DMS153 treated with DMSO at 0.1 percent for 48 hours (cell line): Measurements from ENCODE around the gene ITPRIPL2.

Source experiments
- DNase-seq: peaks from one replicate; lab custom pipeline; 2025; ENCODE audit not compliant: unreplicated experiment; lab: John Stamatoyannopoulos, UW

The ITPRIPL2 gene

DNA sequence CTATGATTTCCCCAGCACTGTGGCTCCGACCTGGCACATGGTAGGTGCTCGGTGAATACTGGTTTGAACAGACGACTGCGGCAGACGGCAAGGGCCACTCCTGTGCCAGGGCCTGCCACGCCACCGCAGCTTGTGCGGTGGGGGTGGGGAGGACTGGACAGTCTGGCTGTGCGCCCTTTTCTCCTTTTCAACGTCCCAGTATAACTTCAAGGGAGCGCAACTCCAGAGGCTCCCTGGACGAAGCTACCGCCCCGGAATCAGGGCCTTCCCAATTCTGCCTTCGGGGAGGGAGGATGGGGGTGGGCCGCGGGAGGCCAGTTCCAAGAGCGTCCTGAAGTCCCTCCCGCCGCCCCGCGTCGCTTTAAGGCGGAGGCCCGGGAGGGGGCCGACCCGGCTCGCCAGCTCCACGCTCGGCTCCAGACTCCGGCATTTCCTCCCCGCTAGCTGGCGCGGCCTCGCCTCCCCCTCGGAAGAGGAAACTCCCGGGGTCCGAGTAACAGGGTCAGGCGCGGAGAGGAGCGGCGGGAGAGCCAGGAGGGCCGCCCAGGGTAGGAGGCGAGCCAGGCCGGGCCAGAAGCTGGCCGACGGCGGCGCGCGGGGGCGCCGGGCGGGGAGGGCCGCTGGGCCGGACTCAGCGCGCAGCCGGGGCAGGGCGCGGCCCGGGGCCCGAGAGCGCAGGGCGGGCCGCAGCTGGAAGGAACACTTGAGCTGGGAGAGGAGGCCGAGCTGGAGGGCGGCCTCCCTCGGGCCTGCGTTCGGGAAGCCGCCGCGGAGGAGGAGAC is at the start of gene ITPRIPL2:
Gene ITPRIPL2 (plus strand): TSS at position 388 of the 782 bp plus-strand sequence. CDS start 498 bp downstream, outside the sequence.
- DNase-seq = peak; percentile 28

DNA sequence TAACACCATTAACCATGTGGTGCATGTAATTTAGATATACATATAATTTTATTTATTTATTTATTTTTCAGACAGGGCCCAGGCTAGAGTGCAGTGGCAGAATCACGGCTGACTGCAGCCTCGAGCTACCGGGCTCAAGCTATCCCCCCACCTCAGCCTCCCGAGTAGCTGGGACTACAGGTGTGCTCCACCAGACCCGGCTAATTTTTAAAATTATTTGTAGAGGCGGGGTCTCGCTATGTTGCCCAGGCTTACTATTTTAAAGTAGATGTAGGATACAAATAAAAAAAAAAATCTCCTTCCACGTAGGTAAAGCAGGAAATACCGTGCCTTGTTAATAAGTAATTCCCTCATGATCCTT is 46.8 kb upstream of the ITPRIPL2 start:
- no peak for DNase-seq

DNA sequence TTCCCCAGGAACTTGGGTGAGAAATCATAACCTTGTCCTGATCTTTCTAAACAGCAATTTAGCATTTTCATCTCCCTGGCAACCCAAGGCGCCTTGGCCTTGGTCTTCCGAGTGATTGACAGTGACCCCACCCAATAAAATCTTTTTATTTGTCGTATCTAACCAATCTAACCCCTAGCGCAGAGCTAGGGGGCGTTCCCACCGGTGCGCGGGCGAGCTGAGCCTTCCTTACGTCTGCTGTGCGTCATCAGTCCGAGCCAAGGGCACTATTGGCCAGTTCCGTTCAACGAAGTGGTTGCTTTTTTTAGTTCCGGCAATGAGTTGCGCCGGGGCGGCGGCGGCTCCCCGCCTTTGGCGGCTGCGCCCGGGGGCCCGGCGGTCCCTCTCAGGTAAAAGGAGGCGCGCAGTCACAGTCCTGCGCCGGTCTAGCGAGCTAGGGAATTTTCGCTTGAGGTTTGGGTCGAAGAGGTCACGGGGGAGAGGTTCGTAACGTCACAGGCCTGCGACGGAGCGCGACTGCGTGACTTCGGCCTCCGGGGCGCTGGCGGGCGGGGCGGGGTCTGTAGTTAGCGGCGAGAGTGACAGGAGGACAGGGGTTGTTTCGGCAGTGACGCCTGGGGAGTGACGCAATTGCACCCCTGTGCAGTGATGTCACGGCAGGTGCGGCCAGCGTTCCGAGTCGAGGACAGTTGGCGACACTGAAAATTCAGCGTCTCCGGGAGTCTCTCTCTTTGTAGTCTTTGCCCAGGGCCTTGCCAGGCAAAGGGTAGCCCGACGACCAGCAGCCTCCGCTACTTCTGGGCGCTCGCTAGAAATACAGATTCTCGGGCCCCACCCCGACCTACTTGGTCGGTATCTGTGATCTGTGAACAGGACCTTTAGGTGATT is 46.2 kb upstream of the ITPRIPL2 start, which contains the start of gene COQ7:
Gene COQ7 (plus strand): TSS at position 266 of the 888 bp plus-strand sequence. CDS start 51 bp downstream, at position 317.
- peak; percentile 98 for DNase-seq

DNA sequence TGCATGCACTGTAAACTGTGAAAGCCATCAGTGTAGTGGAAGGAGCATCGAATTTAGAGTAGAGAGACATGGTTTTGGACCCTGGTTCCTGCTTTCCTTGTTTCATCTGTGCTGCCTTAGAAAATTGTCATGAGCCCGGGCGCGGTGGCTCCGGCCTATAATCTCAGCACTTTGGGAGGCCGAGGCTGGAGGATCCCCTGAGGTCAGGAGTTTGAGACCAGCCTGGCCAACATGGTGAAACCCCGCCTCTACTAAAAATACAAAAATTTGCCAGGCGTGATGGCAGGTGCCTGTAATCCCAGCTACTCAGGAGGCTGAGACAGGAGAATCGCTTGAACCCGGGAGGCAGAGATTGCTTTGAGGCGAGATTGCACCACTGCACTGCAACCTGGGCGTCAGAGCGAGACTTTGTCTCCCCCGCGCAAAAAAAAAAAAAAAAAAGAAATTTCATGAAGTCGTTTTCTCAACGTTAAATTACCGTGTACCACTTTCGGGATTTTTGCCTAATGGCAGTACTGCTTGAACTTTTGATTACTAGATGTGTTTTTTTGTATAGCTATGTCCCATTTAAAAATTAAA is 45.4 kb upstream of the ITPRIPL2 start:
- DNase-seq = no peak

- no peak for DNase-seq
These were observed 41.7 kb upstream of the ITPRIPL2 start for GRCh38 chr16:19071811-19072777.

DNA sequence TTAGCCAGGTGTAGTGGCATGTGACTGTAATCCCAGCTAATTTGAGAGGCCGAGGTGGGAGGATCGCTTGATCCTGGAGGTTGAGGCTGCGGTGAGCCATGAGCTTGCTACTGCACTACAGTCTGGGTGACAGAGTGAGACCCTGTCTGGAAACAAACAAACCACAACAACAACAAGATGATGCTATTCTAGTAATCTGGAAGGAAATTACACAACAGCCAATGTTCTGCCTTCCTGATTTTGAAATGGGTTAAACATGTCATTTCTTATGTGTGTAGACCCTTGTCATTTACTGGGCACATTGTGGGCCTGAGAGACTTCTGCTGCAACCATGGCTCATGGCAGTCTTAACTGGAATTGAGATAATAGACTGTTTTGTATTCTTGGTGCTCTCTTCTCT is 40.4 kb upstream of the ITPRIPL2 start:
- no peak for DNase-seq

DNA sequence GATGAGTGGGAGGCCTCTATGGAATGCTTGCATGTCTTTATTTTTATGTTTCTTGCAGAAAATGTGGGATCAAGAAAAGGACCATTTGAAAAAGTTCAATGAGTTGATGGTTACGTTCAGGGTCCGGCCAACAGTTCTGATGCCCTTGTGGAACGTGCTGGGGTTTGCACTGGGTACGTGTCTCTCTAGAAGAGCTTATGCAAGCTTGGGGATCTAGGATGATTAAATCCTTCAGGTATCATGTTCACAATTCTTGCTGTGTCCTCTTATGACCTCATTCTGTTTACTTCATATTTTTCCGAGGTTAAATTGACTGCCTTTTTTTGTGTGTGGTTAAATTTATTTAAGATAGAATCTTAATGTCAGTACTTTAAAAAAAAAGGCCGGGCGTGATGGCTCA is 39.9 kb upstream of the ITPRIPL2 start:
- no peak for DNase-seq

DNA sequence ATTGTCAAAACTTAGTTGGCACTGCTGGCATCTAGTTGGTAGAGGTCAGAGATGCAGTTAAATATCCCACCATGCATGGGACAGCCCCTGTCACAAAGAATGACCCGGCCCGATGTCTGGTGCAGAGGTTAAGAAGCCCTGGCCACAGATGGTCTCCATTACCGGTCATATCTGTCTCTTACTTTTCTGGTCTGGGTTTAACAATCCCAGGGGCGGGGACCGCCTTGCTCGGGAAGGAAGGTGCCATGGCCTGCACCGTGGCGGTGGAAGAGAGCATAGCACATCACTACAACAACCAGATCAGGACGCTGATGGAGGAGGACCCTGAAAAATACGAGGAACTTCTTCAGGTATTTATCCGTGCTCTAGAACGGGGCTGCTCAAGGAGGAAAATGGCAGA is 38.3 kb upstream of the ITPRIPL2 start:
- DNase-seq = no peak

GRCh38 chr16:19077879-19078278 is 35.9 kb upstream of the ITPRIPL2 start:
- DNase-seq = no peak

- DNase-seq = no peak
These were observed 30.1 kb upstream of the ITPRIPL2 start for GRCh38 chr16:19083670-19084069.

GRCh38 chr16:19084139-19084538 is 29.6 kb upstream of the ITPRIPL2 start:
- DNase-seq = no peak

DNA sequence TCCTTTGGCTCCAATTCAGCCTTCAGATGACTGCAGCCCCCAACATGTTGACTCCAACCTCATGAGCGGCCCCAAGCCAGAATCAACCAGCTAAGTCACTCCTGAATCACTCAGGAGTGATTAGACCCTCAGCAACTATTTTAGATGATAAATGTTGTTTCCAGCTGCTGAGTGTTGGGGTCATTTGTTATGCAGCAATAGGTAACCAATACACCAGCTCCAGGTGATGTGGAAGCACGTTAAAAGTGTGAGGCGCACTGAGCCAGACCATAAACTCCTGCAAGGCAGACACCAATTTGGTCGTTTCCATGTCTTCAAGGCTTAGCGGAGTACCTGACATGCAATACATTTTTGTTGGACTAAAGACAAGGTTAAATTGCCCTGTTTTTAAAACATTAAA is 28.9 kb upstream of the ITPRIPL2 start:
- DNase-seq = no peak

GRCh38 chr16:19085679-19086200 is 28.0 kb upstream of the ITPRIPL2 start:
- DNase-seq = no peak

GRCh38 chr16:19086322-19087199 is 27.2 kb upstream of the ITPRIPL2 start:
- peak; percentile 88 for DNase-seq

GRCh38 chr16:19088341-19088916 is 25.3 kb upstream of the ITPRIPL2 start:
- no peak for DNase-seq

GRCh38 chr16:19089410-19089955 is 24.3 kb upstream of the ITPRIPL2 start:
- DNase-seq = no peak

- DNase-seq = no peak
These were observed 22.8 kb upstream of the ITPRIPL2 start for GRCh38 chr16:19090916-19091315.

- no peak for DNase-seq
These were observed 20.9 kb upstream of the ITPRIPL2 start for GRCh38 chr16:19092653-19093410.
